ENCODE results near the gene DCAF12L2. TPM values are rescaled to one million over a fixed set of nuclear protein-coding genes. Genes with fewer than 3 reads are reported as not detected.

DCAF12L2 gene
- total and polyA plus RNA-seq, 8 donors: 0.20 to 1.3 (median 0.25) TPM; not detected in 5

DNA sequence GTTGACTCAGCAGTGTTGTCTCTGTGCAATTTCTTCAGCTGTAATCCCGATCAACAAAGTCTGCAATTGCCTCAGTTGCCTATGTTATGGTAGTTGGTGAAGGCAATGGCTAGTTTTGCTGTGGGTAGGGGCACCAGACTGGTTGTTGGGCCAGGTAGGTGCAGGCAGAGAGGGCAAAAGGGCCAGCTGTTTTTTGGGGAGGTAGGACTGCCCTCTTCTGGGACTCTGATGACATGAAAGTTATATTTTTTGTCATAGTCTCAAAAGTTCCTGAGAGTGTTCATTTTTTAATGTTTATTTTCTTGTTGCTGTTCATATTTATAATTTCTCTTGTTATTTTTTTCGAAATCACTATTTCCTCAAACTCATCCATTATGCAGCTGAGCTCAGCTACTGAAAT is 25.1 kb downstream of the DCAF12L2 start:
- Histone ChIP-seq H3K36me3 (no peaks in the 10 kb centered on the region), H3K9me3 (peaks cover 0 to 4% (median 0%) of the 10 kb centered on the region in 4 donors), H3K27ac (no peak overlapping the region), H3K4me1 (no peaks in the 10 kb centered on the region), H3K4me3 (no peak overlapping the region), H3K27me3 (no peaks in the 10 kb centered on the region)
- no peak for DNase-seq
- WGBS, 5 donors: 38 to 68% (median 53%) methylated on average over 2 of the region's 2 CpGs
- TF ChIP-seq POLR2AphosphoS5 (IDR thresholded peaks at IDR 0.05): no peak
- TF ChIP-seq EP300 (IDR thresholded peaks at IDR 0.05): no peak
- no peak for TF ChIP-seq POLR2A (IDR thresholded peaks at IDR 0.05)
- TF ChIP-seq CTCF (IDR thresholded peaks at IDR 0.05): no peak
- intact Hi-C loops (cut with DNase I; ENCODE audit: low total_unique reads): no loop called here

GRCh38 chrX:126137899-126138298 is 28.2 kb downstream of the DCAF12L2 start:
- intact Hi-C loops (cut with DNase I; ENCODE audit: low total_unique reads): no loop called here
- no peaks in the 10 kb centered on the region for H3K9me3 ChIP-seq
- no peak for TF ChIP-seq POLR2A (IDR thresholded peaks at IDR 0.05)
- TF ChIP-seq EP300 (IDR thresholded peaks at IDR 0.05): no peak
- peak in 2 of 7 experiments; percentile 17 to 34 for TF ChIP-seq CTCF (IDR thresholded peaks at IDR 0.05)
- no peak for DNase-seq
- H3K4me1 ChIP-seq: no peaks in the 10 kb centered on the region
- H3K27me3 ChIP-seq: no peaks in the 10 kb centered on the region
- H3K4me3 ChIP-seq: no peak overlapping the region
- WGBS, 5 donors: 50 to 90% (median 86%) methylated on average over 1 of the region's 1 CpG
- H3K27ac ChIP-seq: no peak overlapping the region
- H3K36me3 ChIP-seq: no peaks in the 10 kb centered on the region

GRCh38 chrX:126124721-126125120 is 41.4 kb downstream of the DCAF12L2 start:
- Histone ChIP-seq H3K27ac (no peak overlapping the region), H3K36me3 (no peaks in the 10 kb centered on the region), H3K27me3 (no peaks in the 10 kb centered on the region), H3K4me1 (no peaks in the 10 kb centered on the region), H3K4me3 (no peak overlapping the region), H3K9me3 (no peaks in the 10 kb centered on the region)
- TF ChIP-seq POLR2A (IDR thresholded peaks at IDR 0.05) (no peak), CTCF (IDR thresholded peaks at IDR 0.05) (no peak), POLR2AphosphoS5 (IDR thresholded peaks at IDR 0.05) (no peak)
- DNase-seq: no peak
- WGBS, 5 donors: 10 to 69% (median 51%) methylated on average over 2 of the region's 2 CpGs
- intact Hi-C loops (cut with DNase I; ENCODE audit: low total_unique reads): no loop called here
